Astrocyte (in vitro differentiated cells and primary cell): ENCODE measurements around the gene GIGYF1. TPM values are rescaled to one million over a fixed set of nuclear protein-coding genes. Genes with fewer than 3 reads are reported as not detected.
"Not testable (repeated sequence)": the region's sequence is repeated elsewhere in the genome, so short reads cannot be mapped to it uniquely, and the experiment has no call there.

Experiments used
- DNase-seq: peaks from one replicate; pipeline ENCODE4 v3.0.0-alpha.2; 2010; ENCODE audit warnings: low read depth
- FAIRE-seq: peaks from 2 replicates; lab custom pipeline; 2011; peaks lifted over from hg19 to GRCh38; lab: Jason Lieb, UNC
- H2AFZ ChIP-seq: 2 replicates; pipeline ENCODE4 v1.6.0; 2012; ENCODE audit warnings: low read depth, low read length, inconsistent platforms
- H3K27ac ChIP-seq: 2 replicates; pipeline ENCODE4 v1.5.1; 2011; ENCODE audit warnings: low read depth, low read length, inconsistent platforms
- H3K27me3 ChIP-seq: 2 replicates; pipeline ENCODE4 v1.6.0; 2011; ENCODE audit warnings: low read length, inconsistent platforms; ENCODE audit not compliant: insufficient read depth
- H3K36me3 ChIP-seq: 2 replicates; pipeline ENCODE4 v1.5.1; 2011; ENCODE audit warnings: low read length, inconsistent platforms; ENCODE audit not compliant: insufficient read depth
- H3K4me1 ChIP-seq: 2 replicates; pipeline ENCODE4 v1.5.1; 2011; ENCODE audit warnings: low read length, inconsistent platforms; ENCODE audit not compliant: insufficient read depth
- H3K4me2 ChIP-seq: 2 replicates; pipeline ENCODE4 v1.6.0; 2012; ENCODE audit warnings: low read length, inconsistent platforms
- H3K4me3 ChIP-seq: 2 replicates; pipeline ENCODE4 v1.5.1; 2011; ENCODE audit warnings: low read depth, mild to moderate bottlenecking, low read length, inconsistent platforms; ENCODE audit not compliant: insufficient read depth
- H3K79me2 ChIP-seq: 2 replicates; pipeline ENCODE4 v1.6.0; 2012; ENCODE audit warnings: mild to moderate bottlenecking, low read length, inconsistent platforms; ENCODE audit not compliant: insufficient read depth
- H3K9ac ChIP-seq: 2 replicates; pipeline ENCODE4 v1.6.0; 2012; ENCODE audit warnings: mild to moderate bottlenecking, low read length, inconsistent platforms
- H3K9me3 ChIP-seq: 2 replicates; pipeline ENCODE4 v1.5.1; 2012; ENCODE audit warnings: low read depth, mild to moderate bottlenecking, low read length, inconsistent platforms; ENCODE audit not compliant: insufficient read depth
- H4K20me1 ChIP-seq: 2 replicates; pipeline ENCODE4 v1.6.0; 2012; ENCODE audit warnings: low read length, inconsistent platforms; ENCODE audit not compliant: insufficient read depth
- H3K27ac Mint-ChIP-seq: one replicate; pipeline ENCODE4 v1.8.0; 2021; ENCODE audit warnings: mild to moderate bottlenecking, mixed read lengths; ENCODE audit not compliant: unreplicated experiment
- H3K27me3 Mint-ChIP-seq: one replicate; pipeline ENCODE4 v1.8.0; 2021; ENCODE audit warnings: low read depth, mixed read lengths; ENCODE audit not compliant: unreplicated experiment
- H3K36me3 Mint-ChIP-seq: one replicate; pipeline ENCODE4 v1.8.0; 2021; ENCODE audit warnings: low read depth, mixed read lengths; ENCODE audit not compliant: unreplicated experiment
- H3K4me1 Mint-ChIP-seq: one replicate; pipeline ENCODE4 v1.8.0; 2021; ENCODE audit warnings: low read depth, mixed read lengths; ENCODE audit not compliant: unreplicated experiment
- H3K4me3 Mint-ChIP-seq: one replicate; pipeline ENCODE4 v1.8.0; 2021; ENCODE audit warnings: mild to moderate bottlenecking, moderate library complexity, mixed read lengths; ENCODE audit not compliant: unreplicated experiment
- H3K9me3 Mint-ChIP-seq: one replicate; pipeline ENCODE4 v1.8.0; 2021; ENCODE audit warnings: mild to moderate bottlenecking, mixed read lengths; ENCODE audit not compliant: unreplicated experiment
- CTCF ChIP-seq: IDR thresholded peaks from 2 replicates; pipeline ENCODE4 v1.5.1; 2011; ENCODE audit warnings: low read depth, mild to moderate bottlenecking, inconsistent platforms, low read length, moderate library complexity; ENCODE audit not compliant: insufficient read depth
- EZH2 ChIP-seq: IDR thresholded peaks from 2 replicates; pipeline ENCODE4 v1.6.1; 2012; ENCODE audit warnings: mild to moderate bottlenecking, low read length, inconsistent platforms; ENCODE audit not compliant: insufficient read depth
- total RNA-seq: library from RNA; stranded (reverse); gene quantifications from 2 replicates; pipeline ENCODE4 v1.2.1, GENCODE V29; 2021

GIGYF1 gene
- total RNA-seq, 1 donor from 2014 or later = 23.2 TPM

GRCh38 chr7:100719523-100720278 is 25.7 kb upstream of the GIGYF1 start:
- no peak for FAIRE-seq

GRCh38 chr7:100717073-100717472 is 23.0 kb upstream of the GIGYF1 start:
- H3K36me3 Mint-ChIP-seq, DNase-seq, FAIRE-seq: not testable (repeated sequence)

More at GRCh38 chr7:100719523-100720278, 25.7 kb upstream of the GIGYF1 start:
- Histone ChIP-seq H3K9ac (no peak overlapping the region), H3K9me3 (peaks cover 5% of the 10 kb centered on the region), H3K27ac (no peak overlapping the region), H4K20me1 (no peaks in the 10 kb centered on the region), H3K4me2 (peak overlapping the region; percentile 46), H3K4me3 (no peak overlapping the region), H3K79me2 (no peaks in the 10 kb centered on the region), H2AFZ (no peak overlapping the region), H3K4me1 (peaks cover 2% of the 10 kb centered on the region), H3K36me3 (no peaks in the 10 kb centered on the region), H3K27me3 (peaks cover 36% of the 10 kb centered on the region)
- peaks cover 59% of the 10 kb centered on the region for H3K27me3 Mint-ChIP-seq
- no peak overlapping the region for H3K27ac Mint-ChIP-seq
- peak overlapping the region; percentile 11 for H3K4me3 Mint-ChIP-seq
- no peaks in the 10 kb centered on the region for H3K4me1 Mint-ChIP-seq
- TF ChIP-seq EZH2 = no peak
- TF ChIP-seq CTCF = no peak
- DNase-seq = peak; percentile 19
- peaks cover 21% of the 10 kb centered on the region for H3K9me3 Mint-ChIP-seq
- peaks cover 5% of the 10 kb centered on the region for H3K36me3 Mint-ChIP-seq

GRCh38 chr7:100714725-100715124 is 20.7 kb upstream of the GIGYF1 start:
- Histone ChIP-seq H3K27ac (no peak overlapping the region), H3K4me1 (no peaks in the 10 kb centered on the region), H2AFZ (no peak overlapping the region), H3K9me3 (peaks cover 5% of the 10 kb centered on the region), H3K36me3 (no peaks in the 10 kb centered on the region), H3K9ac (no peak overlapping the region), H3K79me2 (no peaks in the 10 kb centered on the region), H3K27me3 (peaks cover 2% of the 10 kb centered on the region), H3K4me2 (no peak overlapping the region), H3K4me3 (no peak overlapping the region), H4K20me1 (peaks cover 4% of the 10 kb centered on the region)
- DNase-seq (no peak), FAIRE-seq (no peak)
- H3K4me1 Mint-ChIP-seq = no peaks in the 10 kb centered on the region
- H3K27me3 Mint-ChIP-seq = peaks cover 24% of the 10 kb centered on the region
- H3K9me3 Mint-ChIP-seq = peaks cover 19% of the 10 kb centered on the region
- no peak overlapping the region for H3K27ac Mint-ChIP-seq
- peaks cover 5% of the 10 kb centered on the region for H3K36me3 Mint-ChIP-seq
- no peak overlapping the region for H3K4me3 Mint-ChIP-seq
- no peak for TF ChIP-seq CTCF
- TF ChIP-seq EZH2 = no peak

More at GRCh38 chr7:100717073-100717472, 23.0 kb upstream of the GIGYF1 start:
- not testable (repeated sequence) for H3K4me1 Mint-ChIP-seq, H3K4me1 ChIP-seq, H3K27ac ChIP-seq, H3K4me2 ChIP-seq, H3K4me3 Mint-ChIP-seq, H3K36me3 ChIP-seq, H2AFZ ChIP-seq, H3K4me3 ChIP-seq, H3K9ac ChIP-seq, H3K9me3 ChIP-seq, H3K79me2 ChIP-seq, H3K27ac Mint-ChIP-seq, H4K20me1 ChIP-seq
- Mint-ChIP-seq H3K9me3 (peaks cover 21% of the 10 kb centered on the region), H3K27me3 (peaks cover 42% of the 10 kb centered on the region)
- H3K27me3 ChIP-seq = peaks cover 23% of the 10 kb centered on the region
